ENCODE measurements around the gene GPC5. TPM values are rescaled to one million over a fixed set of nuclear protein-coding genes. Genes with fewer than 3 reads are reported as not detected.

Gene GPC5
- total RNA-seq, 1 donor from 2014 or later, result 4.0 TPM

DNA sequence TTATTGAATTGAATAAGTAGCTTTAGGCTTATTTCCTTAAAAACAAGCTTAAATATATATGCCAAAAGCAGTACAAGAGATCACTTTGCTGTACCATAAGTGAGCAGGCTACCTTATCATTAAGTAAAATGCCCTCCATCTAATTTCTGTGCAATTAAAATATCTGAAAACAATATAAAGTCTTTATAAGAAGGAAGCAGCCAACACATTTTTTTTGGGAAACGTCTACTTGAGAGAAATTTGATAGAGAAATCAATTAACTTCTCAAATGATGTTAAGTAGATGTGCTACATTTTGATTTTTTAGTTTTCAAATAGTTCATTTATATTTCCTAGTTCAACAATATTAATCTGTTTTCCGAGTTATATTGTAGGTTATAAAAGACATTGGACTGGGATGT is 52.5 kb downstream of the GPC5 start:
- no peak for DNase-seq (ENCODE audit: extremely low read depth, low read depth, low spot score)

DNA sequence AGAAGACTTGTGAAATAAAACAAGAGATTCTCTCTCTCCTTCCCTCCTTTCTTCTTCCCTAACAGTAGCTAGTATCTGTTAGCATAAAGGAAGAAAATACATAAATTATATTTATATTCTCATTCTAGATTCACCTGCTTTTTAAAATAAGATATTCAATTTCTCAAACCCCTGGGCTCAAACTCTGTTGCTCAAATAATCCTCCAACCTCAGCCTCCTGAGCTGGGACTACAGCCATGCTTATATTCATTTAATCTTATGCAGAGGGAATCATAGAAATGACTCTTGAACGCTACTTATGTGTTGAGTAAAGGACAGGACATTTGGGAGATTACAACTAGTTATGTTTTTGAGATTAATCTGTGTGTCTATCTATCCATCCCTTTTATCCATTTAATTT is 56.2 kb downstream of the GPC5 start:
- no peak for DNase-seq (ENCODE audit: extremely low read depth, low read depth, low spot score)

DNA sequence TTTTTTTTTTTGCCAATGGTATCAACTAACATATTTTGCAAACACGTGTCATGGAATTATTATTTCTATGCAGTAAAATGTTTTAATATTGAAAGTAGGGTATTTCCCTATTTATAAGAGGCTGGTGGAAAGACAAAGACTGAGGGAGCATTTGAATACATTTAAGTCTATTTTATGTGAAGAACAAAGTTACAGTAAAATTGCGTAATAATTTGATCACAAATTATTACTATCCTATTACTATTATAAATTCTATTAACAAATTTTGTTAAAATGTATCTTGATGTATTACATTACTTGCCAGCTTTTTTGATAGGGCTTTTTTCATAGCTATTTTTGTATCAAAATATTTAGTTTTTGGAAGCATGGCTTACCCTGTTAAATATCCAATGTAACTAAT is 58.4 kb downstream of the GPC5 start:
- no peak for DNase-seq (ENCODE audit: extremely low read depth, low read depth, low spot score)

DNA sequence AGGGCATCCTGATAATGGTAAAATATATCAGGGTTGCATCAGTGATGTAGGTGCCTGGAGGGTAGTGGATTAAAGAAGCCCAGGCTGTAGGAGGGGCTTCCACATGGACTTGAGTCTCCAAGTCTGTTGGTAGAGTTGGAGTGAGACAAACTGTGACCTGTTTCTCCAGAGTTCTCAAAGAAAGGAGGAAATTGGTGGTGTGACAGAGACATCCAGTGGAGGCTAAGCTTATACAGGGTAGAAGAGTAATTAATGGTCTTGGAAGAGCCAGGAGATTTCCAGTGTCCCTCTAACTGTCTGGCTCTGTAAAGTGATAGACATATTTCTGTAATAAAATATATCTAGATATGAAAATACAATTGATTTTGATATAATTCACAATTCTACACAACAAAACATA is 61.1 kb downstream of the GPC5 start:
- no peak for DNase-seq (ENCODE audit: extremely low read depth, low read depth, low spot score)

DNA sequence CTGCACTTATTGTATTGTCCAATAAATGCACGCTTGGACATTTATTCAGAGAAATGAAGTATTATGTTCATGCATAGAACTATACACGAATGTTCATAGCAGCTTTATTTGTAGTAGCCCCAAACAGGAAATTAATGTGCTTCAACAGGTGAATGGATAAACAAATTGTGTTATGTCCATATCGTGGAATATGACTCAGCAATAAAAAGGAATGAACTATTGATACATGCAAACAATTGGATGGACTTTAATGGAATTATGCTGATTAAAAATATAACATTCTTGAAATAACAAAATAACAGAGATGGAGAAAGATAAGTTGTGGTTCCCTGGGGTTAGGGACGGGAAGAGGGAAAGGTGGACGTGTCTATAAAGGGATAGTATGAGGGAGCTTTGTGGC is 65.9 kb downstream of the GPC5 start:
- no peak for DNase-seq (ENCODE audit: extremely low read depth, low read depth, low spot score)

DNA sequence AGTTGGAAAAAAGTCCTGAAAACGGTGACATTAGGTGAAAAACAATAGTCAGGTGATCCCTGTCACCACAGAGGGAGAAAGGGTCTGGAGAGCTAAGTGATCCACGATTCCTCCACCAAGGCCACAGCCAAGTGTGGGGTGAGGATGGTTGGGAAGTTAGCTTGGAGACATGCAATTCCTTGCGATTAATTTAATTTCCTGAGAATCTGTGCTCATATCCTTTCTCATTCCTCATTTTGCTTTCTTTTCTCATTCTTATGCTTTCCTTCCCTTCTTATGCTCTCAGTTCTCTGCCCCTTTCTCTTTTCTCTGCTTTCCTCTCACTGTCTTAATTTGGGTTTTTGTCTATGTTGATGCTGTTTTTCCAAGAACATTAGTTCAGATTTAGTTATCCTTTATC is 68.8 kb downstream of the GPC5 start:
- DNase-seq (ENCODE audit: extremely low read depth, low read depth, low spot score), result no peak

DNA sequence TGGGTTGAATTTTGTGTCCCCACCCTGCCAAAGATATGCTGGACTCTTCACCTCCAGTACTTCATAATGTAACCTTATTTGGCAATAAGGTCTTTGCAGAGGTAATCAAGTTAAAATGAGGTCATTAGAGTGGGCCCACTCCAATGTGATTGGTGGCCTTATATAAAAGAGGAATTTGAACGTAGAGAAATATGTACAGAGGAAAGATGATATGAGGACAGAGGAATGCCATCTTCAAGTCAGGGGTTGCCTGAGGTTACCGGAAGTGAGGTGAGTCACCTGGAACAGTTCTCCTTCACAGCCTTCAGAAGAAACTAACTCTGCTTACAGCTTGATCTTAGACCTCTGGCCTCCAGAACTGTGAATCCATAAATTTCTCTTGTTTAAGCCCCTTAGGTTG is 69.9 kb downstream of the GPC5 start:
- DNase-seq (ENCODE audit: extremely low read depth, low read depth, low spot score), result no peak

DNA sequence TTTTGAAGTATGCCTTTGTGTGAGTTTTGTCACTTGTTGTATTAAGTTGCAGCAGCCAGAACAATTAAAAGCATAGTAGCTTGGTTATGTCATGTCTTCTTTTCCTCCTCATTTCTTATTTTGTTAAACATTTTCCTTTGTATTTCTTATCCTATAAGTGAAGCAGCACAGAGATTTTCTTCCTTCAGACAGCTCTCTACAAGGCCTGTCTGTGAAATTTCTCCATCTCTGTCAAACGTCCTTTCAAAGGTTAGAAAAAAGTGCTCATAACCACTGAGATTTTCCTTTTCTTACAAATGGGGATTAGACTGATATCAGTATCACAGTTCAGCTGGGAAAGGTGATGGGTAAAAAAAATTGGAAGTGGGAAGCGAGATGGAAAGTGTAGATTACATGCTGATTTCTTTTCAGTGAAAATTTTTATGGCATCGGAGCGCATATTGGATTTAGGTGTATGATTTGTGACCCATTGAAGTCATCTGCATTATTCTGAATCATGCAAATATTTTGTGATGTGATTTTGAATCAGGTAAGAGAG is 71.7 kb downstream of the GPC5 start:
- DNase-seq (ENCODE audit: extremely low read depth, low read depth, low spot score), result no peak

DNA sequence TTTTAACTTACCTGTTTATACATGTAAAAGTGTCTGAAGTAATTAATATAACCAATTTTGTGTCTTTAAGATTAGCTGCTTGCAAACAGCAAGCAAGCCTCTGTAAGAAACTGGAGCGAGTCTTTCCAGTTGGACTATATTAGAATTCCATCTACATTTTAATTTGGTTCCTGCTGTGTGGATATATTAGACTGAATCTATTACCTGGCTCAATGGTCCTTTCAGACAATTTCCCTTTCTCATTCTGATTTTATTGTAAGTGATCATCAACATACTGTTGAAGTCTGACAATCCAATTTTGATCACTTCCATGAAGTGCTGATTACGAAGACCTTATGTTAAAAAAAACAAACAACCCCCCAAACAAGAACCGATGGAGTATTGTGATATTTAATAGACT is 72.3 kb downstream of the GPC5 start:
- DNase-seq (ENCODE audit: extremely low read depth, low read depth, low spot score), result no peak

DNA sequence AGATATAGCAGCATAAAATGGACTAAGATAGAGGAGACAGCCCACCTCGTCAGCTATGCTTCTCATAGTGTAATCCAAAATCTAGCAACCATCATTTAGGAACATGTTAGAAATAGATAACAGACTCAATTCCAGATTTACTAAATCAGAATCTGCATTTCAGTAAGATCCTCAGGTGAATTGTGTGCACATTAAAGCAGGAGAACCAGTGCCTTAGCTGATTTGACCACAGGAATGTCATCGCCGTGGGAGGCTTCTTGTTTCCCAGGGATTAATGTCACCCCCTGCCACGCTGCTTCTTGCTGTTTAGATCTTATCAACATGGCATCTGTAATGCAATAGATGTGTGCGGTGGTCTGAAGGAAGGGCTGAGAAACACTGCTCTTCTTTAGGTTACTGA is 84.0 kb downstream of the GPC5 start:
- DNase-seq (ENCODE audit: extremely low read depth, low read depth, low spot score), result no peak

DNA sequence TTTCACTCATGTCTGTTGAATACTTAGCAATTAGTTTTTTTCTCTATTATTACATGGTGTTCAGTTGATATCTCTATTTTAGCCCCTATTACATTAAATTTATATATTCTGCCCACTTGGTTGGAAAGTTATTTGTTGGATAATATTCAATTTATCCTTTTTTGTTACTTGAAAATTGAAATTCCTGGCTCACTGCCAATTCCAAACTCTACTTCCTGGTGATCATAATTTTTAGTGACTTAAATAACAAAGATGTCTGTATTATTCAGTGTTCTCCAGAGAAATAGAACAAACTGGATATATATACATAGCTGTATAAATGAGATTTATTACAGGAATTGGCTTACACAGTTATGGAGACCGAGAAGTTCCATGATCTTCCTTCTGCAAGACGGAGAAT is 93.6 kb downstream of the GPC5 start:
- no peak for DNase-seq (ENCODE audit: extremely low read depth, low read depth, low spot score)

DNA sequence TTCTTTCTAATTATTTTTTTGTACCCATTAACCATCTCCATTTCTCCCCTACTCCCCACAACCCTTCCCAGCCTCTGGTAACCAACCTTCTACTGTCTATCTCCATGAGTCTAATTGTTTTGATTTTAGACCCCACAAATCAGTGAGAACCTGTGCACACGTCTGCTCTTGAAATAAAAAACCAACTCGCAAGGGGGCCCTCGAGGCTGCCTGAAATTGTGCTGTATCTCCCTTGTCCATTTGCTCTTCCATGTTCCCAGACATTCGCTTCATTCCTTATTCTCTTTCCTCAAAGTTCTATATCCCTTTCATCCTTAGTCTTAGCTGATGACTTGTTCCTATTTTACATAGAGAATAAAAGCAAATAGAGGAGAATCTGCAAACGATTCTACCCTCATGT is 95.0 kb downstream of the GPC5 start:
- no peak for DNase-seq (ENCODE audit: extremely low read depth, low read depth, low spot score)

DNA sequence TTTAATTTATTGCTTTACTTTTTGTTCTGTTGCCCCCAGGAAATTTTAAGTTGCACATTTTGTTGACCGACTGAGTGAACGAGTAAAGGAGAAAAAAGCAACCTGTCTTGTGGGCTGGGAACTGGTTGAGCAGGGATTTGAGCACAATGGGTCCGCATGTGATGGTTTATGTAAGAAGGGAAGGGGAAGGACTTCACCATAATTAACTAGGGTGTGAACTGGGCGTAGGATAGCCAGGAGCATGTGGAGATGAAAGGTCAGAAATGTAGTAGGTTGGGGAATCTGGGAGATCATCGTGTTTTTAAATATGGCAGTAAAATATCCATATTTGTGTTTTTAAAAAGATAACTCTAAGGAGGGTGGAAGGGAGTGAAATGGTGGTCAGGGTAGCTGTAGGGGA is 99.9 kb downstream of the GPC5 start:
- no peak for DNase-seq (ENCODE audit: extremely low read depth, low read depth, low spot score)

DNA sequence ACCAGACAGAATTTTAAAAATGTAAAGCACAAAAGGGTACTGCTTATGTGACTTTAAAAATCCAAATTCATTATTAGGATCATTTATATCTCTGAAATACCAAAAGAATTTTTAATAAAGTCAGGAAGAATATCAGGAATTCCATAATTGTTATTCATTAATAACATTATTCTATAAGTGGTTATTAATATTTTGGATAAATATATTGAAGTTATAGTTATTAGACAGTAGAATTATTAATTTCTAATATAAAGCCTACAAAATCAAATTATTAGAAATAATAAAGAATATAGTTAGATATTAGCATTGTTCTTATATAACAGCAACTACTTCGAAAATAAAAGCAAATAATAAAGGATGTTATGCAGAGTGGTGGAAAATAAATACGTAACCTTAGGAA is 105.8 kb downstream of the GPC5 start:
- DNase-seq (ENCODE audit: extremely low read depth, low read depth, low spot score), result no peak

DNA sequence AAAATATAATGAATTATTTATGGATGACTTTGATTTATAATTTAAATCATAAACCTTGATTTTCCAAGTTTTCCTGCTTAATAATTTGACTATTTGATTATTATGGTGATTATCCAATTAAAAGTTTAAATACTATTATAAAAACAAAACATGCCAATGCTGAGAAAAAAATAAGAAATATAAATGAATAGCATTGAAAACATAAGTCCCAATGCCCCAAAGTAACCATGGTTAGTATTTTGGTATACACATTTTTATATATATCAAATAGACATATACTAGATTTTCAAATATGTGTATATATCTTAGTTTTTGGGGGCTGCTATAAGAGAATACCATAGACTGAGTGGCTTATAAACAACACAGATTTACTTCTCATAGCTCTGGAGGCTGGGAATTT is 108.3 kb downstream of the GPC5 start:
- DNase-seq (ENCODE audit: extremely low read depth, low read depth, low spot score), result no peak

DNA sequence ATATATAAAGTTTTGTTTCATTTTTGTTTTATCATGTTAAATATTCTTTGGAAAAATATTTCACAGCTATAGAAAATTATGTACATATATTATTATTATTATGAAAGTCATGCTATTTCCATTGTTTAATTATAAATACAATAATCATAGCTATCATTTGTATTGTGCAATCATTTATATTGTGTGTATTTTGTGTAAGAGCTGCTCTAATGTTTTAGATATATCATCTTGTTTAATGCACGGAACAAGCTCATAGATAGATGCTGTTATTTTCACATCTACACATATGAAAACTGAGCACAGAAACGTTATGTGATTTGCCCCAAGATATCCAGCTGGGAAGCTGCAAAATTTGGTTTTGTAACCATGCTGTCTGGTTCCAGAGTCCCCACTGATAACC is 111.6 kb downstream of the GPC5 start:
- DNase-seq (ENCODE audit: extremely low read depth, low read depth, low spot score), result no peak

DNA sequence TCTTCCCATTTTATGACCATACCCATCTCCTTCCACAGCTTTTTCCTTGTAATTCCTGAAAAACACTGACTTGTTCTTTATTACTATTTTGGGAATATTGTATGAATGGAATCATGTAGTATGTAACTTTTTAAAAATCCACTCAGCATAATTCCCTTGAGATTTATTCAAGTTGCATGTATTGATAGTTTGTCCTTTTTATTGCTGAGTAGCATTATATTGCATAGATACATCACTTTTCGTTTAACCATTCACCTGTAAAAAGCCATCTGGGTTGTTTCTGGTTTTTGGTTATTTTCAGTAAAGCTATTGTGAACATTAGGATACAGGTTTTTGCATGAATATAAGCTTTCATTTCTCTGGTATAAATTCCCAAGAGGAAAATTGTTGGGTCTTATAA is 115.4 kb downstream of the GPC5 start:
- DNase-seq (ENCODE audit: extremely low read depth, low read depth, low spot score), result no peak

DNA sequence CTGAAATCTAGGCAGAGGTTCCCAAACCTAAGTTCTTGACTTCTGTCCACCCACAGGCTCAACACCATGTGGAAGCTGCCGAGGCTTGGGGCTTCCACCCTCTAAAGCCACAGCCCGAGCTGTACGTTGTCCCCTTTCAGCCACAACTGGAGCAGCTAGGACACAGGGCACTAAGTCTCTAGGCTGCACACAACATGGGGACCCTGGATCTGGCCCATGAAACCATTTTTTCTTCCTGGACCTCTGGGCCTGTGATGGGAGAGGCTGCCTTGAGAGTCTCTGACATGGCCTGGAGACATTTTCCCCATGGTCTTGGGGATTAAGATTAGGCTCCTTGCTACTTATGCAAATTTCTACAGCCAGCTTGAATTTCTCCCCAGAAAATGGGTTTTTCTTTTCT is 118.4 kb downstream of the GPC5 start:
- no peak for DNase-seq (ENCODE audit: extremely low read depth, low read depth, low spot score)

DNA sequence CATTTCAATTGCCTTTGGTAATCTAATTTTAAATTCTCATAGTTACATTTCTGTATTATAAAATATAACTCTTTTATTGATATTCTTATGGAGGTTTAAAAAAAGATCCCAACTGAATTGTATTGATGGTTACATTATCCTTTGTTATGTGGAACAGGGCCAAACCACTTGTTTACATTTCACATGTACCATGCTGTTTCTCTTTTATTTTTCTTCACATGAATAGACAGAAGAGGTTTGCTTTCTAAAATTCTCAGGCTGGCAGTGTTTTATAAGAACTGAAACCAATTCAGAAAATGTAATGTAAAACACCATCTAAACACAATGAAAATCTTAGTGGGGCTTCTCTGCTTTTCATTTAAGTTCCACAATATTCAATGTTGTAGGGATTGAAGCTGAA is 122.5 kb downstream of the GPC5 start:
- DNase-seq (ENCODE audit: extremely low read depth, low read depth, low spot score), result no peak

DNA sequence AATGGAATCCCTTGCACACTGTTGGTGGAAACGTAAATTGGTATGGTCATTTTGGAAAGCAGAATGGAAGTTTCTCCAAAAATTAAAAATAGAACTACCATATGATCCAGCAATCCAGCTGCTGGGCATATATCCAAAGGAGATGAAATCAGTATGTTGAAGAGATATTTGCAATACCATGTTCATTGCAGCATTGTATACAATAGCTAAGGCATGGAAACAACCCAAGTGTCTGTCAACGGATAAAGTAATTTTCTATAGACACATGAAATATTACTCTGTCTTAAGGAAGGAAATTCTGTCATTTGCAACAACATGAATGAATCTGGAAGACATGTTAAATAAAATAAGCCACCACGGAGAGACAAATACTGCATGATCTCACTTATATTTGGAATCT is 124.7 kb downstream of the GPC5 start:
- DNase-seq (ENCODE audit: extremely low read depth, low read depth, low spot score), result no peak

DNA sequence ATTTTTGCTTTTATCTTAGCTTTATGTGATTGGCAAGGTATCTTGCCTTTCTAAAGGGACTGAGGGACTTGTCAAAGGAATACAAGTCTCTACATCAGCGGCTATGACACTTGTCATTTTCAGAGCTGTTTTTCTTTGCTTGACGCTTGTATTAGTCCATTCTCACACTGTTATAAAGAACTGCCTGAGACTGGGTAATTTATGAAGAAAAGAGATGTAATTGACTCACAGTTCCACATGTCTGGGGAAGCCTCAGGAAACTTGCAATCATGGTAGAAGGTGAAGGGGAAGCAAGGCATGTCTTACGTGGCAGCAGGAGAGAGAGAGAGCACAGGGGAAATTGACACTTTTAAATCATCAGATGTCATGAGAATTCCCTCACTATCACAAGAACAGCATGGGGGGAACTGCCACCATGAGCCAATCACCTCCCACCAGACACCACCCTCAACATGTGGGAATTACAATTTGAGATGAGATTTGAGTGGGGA is 128.2 kb downstream of the GPC5 start:
- DNase-seq (ENCODE audit: extremely low read depth, low read depth, low spot score), result no peak

DNA sequence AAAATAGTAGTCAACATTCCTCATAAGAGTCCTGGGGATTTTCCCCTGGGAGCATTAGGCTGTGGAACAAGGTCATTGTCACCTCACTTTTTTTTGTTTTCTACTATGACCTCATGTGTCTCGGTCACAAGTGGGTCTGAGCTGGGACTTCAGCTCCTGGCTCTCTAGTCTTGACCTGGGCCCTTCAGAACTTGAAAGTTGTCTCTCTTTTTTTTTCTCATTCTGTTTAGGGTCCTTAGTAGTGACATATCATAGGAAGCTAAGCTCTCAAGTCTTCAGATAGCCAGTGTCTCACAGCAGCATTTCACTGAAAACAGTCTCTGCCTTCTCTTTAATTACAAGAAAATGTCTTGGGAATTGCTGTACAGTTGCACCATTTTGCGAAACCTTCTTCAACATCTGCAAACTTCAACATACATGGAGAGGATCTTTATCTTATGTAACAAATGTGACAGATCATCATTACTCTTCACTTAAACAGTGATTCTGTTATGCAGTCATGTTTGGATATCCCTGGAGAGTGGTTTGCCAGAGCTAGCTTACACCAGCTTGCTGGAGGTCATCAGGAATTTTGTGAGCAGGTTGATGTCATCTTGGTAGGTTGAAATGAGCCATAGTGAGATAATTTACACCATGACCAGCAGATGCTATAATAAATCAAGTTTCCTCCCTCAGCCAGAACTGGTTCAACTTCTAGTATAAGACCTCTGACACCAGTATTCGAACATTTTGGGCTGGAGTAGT is 131.5 kb downstream of the GPC5 start:
- DNase-seq (ENCODE audit: extremely low read depth, low read depth, low spot score), result no peak

DNA sequence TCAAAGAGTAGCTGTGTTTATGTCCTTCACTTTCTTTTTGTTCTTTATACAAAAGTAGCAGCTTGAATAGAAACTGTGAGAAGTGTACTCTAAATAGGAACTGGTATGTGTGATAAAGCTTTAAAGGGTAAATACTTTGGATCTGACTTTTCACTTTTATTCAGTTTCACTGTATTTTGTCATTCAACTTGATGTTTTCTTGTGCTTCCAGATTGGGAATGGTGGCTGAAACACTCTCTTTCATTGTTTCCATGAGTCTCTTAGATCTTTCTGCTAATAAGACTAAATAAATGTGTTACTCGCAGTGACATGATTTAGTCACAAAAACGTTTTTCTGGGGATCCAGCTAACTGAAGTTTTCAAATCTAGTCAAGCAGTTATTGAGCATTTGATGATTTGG is 133.2 kb downstream of the GPC5 start:
- no peak for DNase-seq (ENCODE audit: extremely low read depth, low read depth, low spot score)
